Vagina (tissue), 2 donors: ENCODE measurements around the gene TSNAX. TPM values are rescaled to one million over a fixed set of nuclear protein-coding genes. Genes with fewer than 3 reads are reported as not detected.

ENCODE experiments used
- DNase-seq, 2 donors: peaks; one replicate each; pipeline ENCODE4 v3.0.0-alpha.2; 2017; ENCODE audit errors: extremely low spot score in 2 of 2
- H3K27ac ChIP-seq: fragments of 200-600 bp; sonication (generic); one replicate; pipeline ENCODE4 v1.5.1; 2019
- H3K27me3 ChIP-seq: fragments of 200-600 bp; sonication (generic); one replicate; pipeline ENCODE4 v1.5.1; 2019
- H3K36me3 ChIP-seq, 2 donors: fragments of 200-600 bp; sonication (generic); one replicate each; pipeline ENCODE4 v1.5.1; 2017 to 2019
- H3K4me1 ChIP-seq: fragments of 200-600 bp; sonication (generic); one replicate; pipeline ENCODE4 v1.5.1; 2019
- H3K4me3 ChIP-seq, 2 donors: fragments of 200-600 bp; sonication (generic); 1 replicate in 1 of 2; 2 replicates in 1 of 2; pipeline ENCODE4 v1.5.1; 2016 to 2019
- H3K9me3 ChIP-seq: fragments of 200-600 bp; sonication (generic); one replicate; pipeline ENCODE4 v1.5.1; 2019
- POLR2A ChIP-seq, 2 donors: fragments of 450-650 bp; IDR thresholded peaks; one replicate each; pipeline ENCODE4 v1.6.1; 2017; ENCODE audit warnings: antibody characterized with exemption in 2 of 2, mild to moderate bottlenecking in 2 of 2, moderate library complexity in 2 of 2
- POLR2AphosphoS5 ChIP-seq, 2 donors: sonication (generic); formaldehyde crosslinking; IDR thresholded peaks; one replicate each; pipeline ENCODE4 v1.9.0; 2017; ENCODE audit warnings: antibody characterized with exemption in 2 of 2, mild to moderate bottlenecking in 2 of 2, low read depth in 1 of 2; ENCODE audit not compliant: insufficient read depth in 1 of 2
- intact Hi-C: fragments of 100-400 bp; cut with DNase I; formaldehyde crosslinking; loops from one replicate; pipeline ENCODE4 v1.15.1; 2023
- total RNA-seq: library from RNA; depleted of rRNA; stranded (reverse); fragments of >200 nt; gene quantifications from one replicate; pipeline ENCODE4 v1.2.3, GENCODE V29; 2016
- TF ChIP-seq, protein P1 (sequence below), 3 experiments: fragments of 450-650 bp in 2 of 3; fragments of 200-600 bp in 1 of 3; sonication (generic) in 1 of 3; IDR thresholded peaks; one replicate each; pipeline ENCODE4 v1.5.1; 2017 to 2019; ENCODE audit warnings: antibody characterized with exemption in 3 of 3, mild to moderate bottlenecking in 2 of 3, moderate library complexity in 2 of 3

Gene TSNAX
- total RNA-seq, 1 donor from 2014 or later = 20.4 TPM

DNA sequence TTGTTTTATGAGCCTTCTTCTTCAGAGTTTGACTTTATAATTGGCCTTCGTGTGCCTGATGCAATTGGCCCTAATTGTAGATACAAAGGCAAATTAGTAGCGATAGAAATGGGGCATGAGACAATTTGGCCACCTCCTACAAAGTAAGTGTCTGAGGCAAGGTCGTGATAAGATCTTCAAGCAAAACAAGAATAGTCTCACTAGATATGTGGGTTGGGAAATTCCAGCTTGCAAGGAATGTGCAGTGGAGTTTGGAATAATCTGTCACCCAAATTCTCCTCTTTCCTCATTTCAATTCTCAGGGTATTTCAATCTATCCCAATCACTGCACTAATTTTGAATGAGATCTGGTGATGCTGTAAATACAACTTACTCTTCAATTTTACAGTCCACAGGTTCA is 11.4 kb upstream of the TSNAX start:
- no peak for DNase-seq
- intact Hi-C loops = no loop called here
- TF ChIP-seq, protein P1, sequence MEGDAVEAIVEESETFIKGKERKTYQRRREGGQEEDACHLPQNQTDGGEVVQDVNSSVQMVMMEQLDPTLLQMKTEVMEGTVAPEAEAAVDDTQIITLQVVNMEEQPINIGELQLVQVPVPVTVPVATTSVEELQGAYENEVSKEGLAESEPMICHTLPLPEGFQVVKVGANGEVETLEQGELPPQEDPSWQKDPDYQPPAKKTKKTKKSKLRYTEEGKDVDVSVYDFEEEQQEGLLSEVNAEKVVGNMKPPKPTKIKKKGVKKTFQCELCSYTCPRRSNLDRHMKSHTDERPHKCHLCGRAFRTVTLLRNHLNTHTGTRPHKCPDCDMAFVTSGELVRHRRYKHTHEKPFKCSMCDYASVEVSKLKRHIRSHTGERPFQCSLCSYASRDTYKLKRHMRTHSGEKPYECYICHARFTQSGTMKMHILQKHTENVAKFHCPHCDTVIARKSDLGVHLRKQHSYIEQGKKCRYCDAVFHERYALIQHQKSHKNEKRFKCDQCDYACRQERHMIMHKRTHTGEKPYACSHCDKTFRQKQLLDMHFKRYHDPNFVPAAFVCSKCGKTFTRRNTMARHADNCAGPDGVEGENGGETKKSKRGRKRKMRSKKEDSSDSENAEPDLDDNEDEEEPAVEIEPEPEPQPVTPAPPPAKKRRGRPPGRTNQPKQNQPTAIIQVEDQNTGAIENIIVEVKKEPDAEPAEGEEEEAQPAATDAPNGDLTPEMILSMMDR (IDR thresholded peaks at IDR 0.05) = no peak
- TF ChIP-seq POLR2A (IDR thresholded peaks at IDR 0.05) = no peak
- no peak for TF ChIP-seq POLR2AphosphoS5 (IDR thresholded peaks at IDR 0.05; ENCODE audit: insufficient read depth in 1 of 2, low read depth in 1 of 2)
- Histone ChIP-seq H3K4me1 (no peaks in the 10 kb centered on the region), H3K27ac (no peak overlapping the region), H3K4me3 (no peak overlapping the region), H3K36me3 (no peaks in the 10 kb centered on the region), H3K9me3 (no peaks in the 10 kb centered on the region), H3K27me3 (no peaks in the 10 kb centered on the region)

DNA sequence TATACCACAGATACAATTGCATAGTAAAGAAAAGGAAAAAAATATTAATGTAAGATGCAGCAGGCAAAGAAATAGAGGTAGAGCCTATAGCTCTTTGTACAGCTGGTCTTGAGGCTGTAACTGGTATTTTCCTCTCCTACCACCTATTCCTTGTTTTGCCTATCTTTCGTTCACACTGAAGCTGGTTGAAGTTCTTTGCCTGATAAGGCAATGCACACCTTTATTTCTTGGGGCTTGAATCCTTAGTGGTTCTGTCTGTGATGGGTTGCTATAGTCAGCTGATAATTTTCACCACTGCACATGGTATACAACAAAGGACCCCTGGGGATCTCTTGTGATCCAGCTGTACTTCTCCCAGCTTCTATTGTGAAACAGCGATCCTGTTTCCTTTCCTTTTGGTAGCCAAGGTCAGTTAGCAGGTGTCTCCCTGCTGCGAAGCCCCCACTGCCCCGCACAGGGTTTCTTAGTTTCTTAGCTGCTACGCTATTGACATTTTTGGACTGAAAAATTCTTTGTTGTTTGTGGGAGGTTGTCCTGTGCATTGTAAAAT is 9.9 kb upstream of the TSNAX start:
- no peak for DNase-seq
- Histone ChIP-seq H3K36me3 (no peaks in the 10 kb centered on the region), H3K9me3 (no peaks in the 10 kb centered on the region), H3K27ac (no peak overlapping the region), H3K4me3 (no peak overlapping the region), H3K4me1 (no peaks in the 10 kb centered on the region), H3K27me3 (no peaks in the 10 kb centered on the region)
- intact Hi-C loops = no loop called here
- no peak for TF ChIP-seq POLR2A (IDR thresholded peaks at IDR 0.05)
- TF ChIP-seq, protein P1 (IDR thresholded peaks at IDR 0.05) = no peak
- TF ChIP-seq POLR2AphosphoS5 (IDR thresholded peaks at IDR 0.05; ENCODE audit: insufficient read depth in 1 of 2, low read depth in 1 of 2) = no peak

DNA sequence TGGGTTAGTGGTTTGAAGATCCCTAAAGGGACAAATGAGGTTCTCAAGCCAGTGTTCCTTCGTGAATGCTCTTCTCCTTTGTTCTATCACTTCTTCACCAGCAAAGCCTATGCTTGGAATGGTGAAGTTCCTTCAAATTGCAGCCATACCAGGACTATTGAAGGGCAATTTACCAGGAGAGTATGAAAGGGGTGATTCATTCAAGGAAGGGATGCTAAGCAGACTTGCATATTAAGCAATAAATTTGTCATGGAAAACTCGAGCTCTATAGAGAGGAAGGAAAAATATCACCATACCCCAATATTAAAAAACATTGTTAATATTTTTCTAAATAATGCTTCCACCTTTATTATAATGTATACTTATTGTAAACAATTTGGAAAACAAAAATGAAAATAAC is 9.3 kb upstream of the TSNAX start:
- TF ChIP-seq, protein P1 (IDR thresholded peaks at IDR 0.05) = no peak
- TF ChIP-seq POLR2AphosphoS5 (IDR thresholded peaks at IDR 0.05; ENCODE audit: insufficient read depth in 1 of 2, low read depth in 1 of 2) (no peak), POLR2A (IDR thresholded peaks at IDR 0.05) (no peak)
- Histone ChIP-seq H3K36me3 (no peaks in the 10 kb centered on the region), H3K4me1 (no peaks in the 10 kb centered on the region), H3K27me3 (no peaks in the 10 kb centered on the region), H3K9me3 (no peaks in the 10 kb centered on the region), H3K4me3 (no peak overlapping the region), H3K27ac (no peak overlapping the region)
- intact Hi-C loops = no loop called here
- no peak for DNase-seq

DNA sequence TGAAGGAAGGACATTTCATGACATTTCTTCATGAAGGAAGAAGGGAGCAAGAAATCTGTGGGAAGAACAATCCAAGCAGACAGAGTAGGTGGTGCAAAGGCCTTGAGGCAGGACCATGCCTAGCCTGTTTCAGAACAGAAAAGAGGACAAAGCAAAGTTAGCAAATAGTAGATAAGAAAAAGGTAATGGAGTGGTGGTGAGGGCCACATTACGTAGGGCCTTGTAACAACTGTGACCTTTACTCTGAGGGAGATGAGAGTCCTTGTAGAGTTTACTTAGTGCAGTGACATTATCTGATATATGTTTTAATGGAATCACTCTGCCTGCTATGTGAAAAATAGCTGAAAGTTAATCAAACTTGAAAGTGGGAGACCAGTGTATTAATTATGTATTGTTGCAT is 6.4 kb upstream of the TSNAX start:
- Histone ChIP-seq H3K27me3 (no peaks in the 10 kb centered on the region), H3K27ac (no peak overlapping the region), H3K4me3 (no peak overlapping the region), H3K9me3 (no peaks in the 10 kb centered on the region), H3K4me1 (no peaks in the 10 kb centered on the region), H3K36me3 (no peaks in the 10 kb centered on the region)
- intact Hi-C loops = no loop called here
- TF ChIP-seq, protein P1 (IDR thresholded peaks at IDR 0.05) = no peak
- TF ChIP-seq POLR2AphosphoS5 (IDR thresholded peaks at IDR 0.05; ENCODE audit: insufficient read depth in 1 of 2, low read depth in 1 of 2) (no peak), POLR2A (IDR thresholded peaks at IDR 0.05) (no peak)
- no peak for DNase-seq

DNA sequence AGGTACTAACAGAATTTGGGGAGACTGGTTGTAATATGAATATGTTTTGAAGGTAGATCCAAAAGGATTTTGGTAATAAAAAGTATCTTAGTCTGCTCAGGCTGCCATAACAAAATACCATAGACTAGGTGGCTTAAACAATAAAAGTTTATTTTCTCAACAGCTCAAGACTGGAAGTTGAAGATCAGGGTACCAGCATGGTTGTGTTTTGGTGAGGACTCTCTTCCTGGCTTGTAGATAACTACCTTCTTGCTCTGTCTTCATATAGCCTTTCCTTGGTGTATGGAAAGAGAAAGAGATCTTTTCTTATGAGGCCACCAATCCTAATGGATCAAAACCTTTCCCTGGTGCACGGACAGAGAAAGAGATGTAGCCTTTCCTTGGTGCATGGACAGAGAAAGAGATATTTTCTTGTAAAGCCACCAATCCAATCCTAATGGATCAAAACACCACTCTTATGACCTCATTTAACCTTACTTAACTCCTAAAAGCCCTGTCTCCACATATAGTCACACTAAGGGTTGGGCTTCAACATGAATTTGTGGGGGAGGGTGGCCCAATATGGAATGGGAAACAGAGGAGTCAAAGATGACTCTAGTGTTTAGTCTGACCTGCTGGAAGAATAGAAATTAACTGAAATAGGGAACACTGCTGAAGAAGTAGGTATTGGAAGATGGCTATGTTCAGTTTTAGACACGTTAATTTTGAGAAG is 5.4 kb upstream of the TSNAX start:
- Histone ChIP-seq H3K27ac (no peak overlapping the region), H3K36me3 (no peaks in the 10 kb centered on the region), H3K4me1 (peaks cover 7% of the 10 kb centered on the region), H3K9me3 (no peaks in the 10 kb centered on the region), H3K4me3 (no peak overlapping the region), H3K27me3 (no peaks in the 10 kb centered on the region)
- no peak for DNase-seq
- intact Hi-C loops = no loop called here
- no peak for TF ChIP-seq POLR2A (IDR thresholded peaks at IDR 0.05)
- TF ChIP-seq POLR2AphosphoS5 (IDR thresholded peaks at IDR 0.05; ENCODE audit: insufficient read depth in 1 of 2, low read depth in 1 of 2) = no peak
- TF ChIP-seq, protein P1 (IDR thresholded peaks at IDR 0.05) = no peak
